ENCODE measurements around the gene TAAR6. TPM values are rescaled to one million over a fixed set of nuclear protein-coding genes. Genes with fewer than 3 reads are reported as not detected.

Gene TAAR6
- polyA plus RNA-seq, 1 donor from 2014 or later: not detected

GRCh38 chr6:132566404-132566803 is 3.7 kb upstream of the TAAR6 start:
- Histone ChIP-seq H2AFZ (ENCODE audit: low read depth, low read length) (no peak overlapping the region), H3F3A (ENCODE audit: insufficient read depth, low read length, poor library complexity, severe bottlenecking) (no peaks in the 10 kb centered on the region), H4K20me1 (ENCODE audit: insufficient read depth) (no peaks in the 10 kb centered on the region), H3K9me2 (ENCODE audit: insufficient read depth, low read length) (no peaks in the 10 kb centered on the region), H3K4me3 (ENCODE audit: low read length) (no peak overlapping the region), H3K36me3 (ENCODE audit: insufficient read depth, low read length) (no peaks in the 10 kb centered on the region), H3K9me3 (ENCODE audit: low read length) (no peaks in the 10 kb centered on the region), H3K27me3 (ENCODE audit: insufficient read depth, low read depth, low read length) (no peaks in the 10 kb centered on the region), H3K79me2 (replicated peaks; ENCODE audit: insufficient read depth, low read length) (no peaks in the 10 kb centered on the region), H3K9ac (ENCODE audit: low read length) (no peak overlapping the region), H3K4me2 (ENCODE audit: low read length) (no peak overlapping the region), H3K27ac (ENCODE audit: low read length) (no peak overlapping the region)
- TF ChIP-seq MXI1 (conservative IDR thresholded peaks at IDR 0.05; ENCODE audit: poor library complexity, severe bottlenecking) (no peak), POLR2AphosphoS5 (IDR thresholded peaks at IDR 0.05) (no peak), RAD21 (conservative IDR thresholded peaks at IDR 0.05) (no peak), SMC3 (conservative IDR thresholded peaks at IDR 0.05; ENCODE audit: poor library complexity) (no peak), EP300 (conservative IDR thresholded peaks at IDR 0.05; ENCODE audit: poor library complexity, severe bottlenecking) (no peak), REST (IDR thresholded peaks at IDR 0.05; ENCODE audit: borderline replicate concordance) (no peak), EZH2 (IDR thresholded peaks at IDR 0.05; ENCODE audit: borderline replicate concordance, insufficient read depth, low read length, poor library complexity, severe bottlenecking) (no peak), CTCF (IDR thresholded peaks at IDR 0.05; ENCODE audit: poor library complexity, severe bottlenecking) (no peak), TAF1 (IDR thresholded peaks at IDR 0.05; ENCODE audit: low read depth) (no peak)

GRCh38 chr6:132567566-132567965 is 2.6 kb upstream of the TAAR6 start:
- Histone ChIP-seq H3K79me2 (replicated peaks; ENCODE audit: insufficient read depth, low read length) (no peaks in the 10 kb centered on the region), H3K27me3 (ENCODE audit: insufficient read depth, low read depth, low read length) (no peaks in the 10 kb centered on the region), H2AFZ (ENCODE audit: low read depth, low read length) (no peak overlapping the region), H3K4me3 (ENCODE audit: low read length) (no peak overlapping the region), H3K9me2 (ENCODE audit: insufficient read depth, low read length) (no peaks in the 10 kb centered on the region), H3F3A (ENCODE audit: insufficient read depth, low read length, poor library complexity, severe bottlenecking) (no peaks in the 10 kb centered on the region), H3K9me3 (ENCODE audit: low read length) (no peaks in the 10 kb centered on the region), H3K9ac (ENCODE audit: low read length) (no peak overlapping the region), H4K20me1 (ENCODE audit: insufficient read depth) (no peaks in the 10 kb centered on the region), H3K4me2 (ENCODE audit: low read length) (no peak overlapping the region), H3K27ac (ENCODE audit: low read length) (no peak overlapping the region), H3K36me3 (ENCODE audit: insufficient read depth, low read length) (no peaks in the 10 kb centered on the region)
- TF ChIP-seq RAD21 (conservative IDR thresholded peaks at IDR 0.05): no peak
- TF ChIP-seq EP300 (conservative IDR thresholded peaks at IDR 0.05; ENCODE audit: poor library complexity, severe bottlenecking): no peak
- no peak for TF ChIP-seq REST (IDR thresholded peaks at IDR 0.05; ENCODE audit: borderline replicate concordance)
- TF ChIP-seq POLR2AphosphoS5 (IDR thresholded peaks at IDR 0.05): no peak
- TF ChIP-seq CTCF (IDR thresholded peaks at IDR 0.05; ENCODE audit: poor library complexity, severe bottlenecking): no peak
- no peak for TF ChIP-seq TAF1 (IDR thresholded peaks at IDR 0.05; ENCODE audit: low read depth)
- no peak for TF ChIP-seq EZH2 (IDR thresholded peaks at IDR 0.05; ENCODE audit: borderline replicate concordance, insufficient read depth, low read length, poor library complexity, severe bottlenecking)
- no peak for TF ChIP-seq SMC3 (conservative IDR thresholded peaks at IDR 0.05; ENCODE audit: poor library complexity)
- TF ChIP-seq MXI1 (conservative IDR thresholded peaks at IDR 0.05; ENCODE audit: poor library complexity, severe bottlenecking): no peak

Data from neural cell (in vitro differentiated cells).